Measurements from ENCODE around the gene BRD4. TPM values are rescaled to one million over a fixed set of nuclear protein-coding genes. Genes with fewer than 3 reads are reported as not detected.

Gene BRD4
- total and polyA plus RNA-seq, 10 of the 15 experiments (the other 5 are each of a cell fraction or from before 2014, with no cell fraction given), result 5.3 to 84.4 (median 11.8) TPM

GRCh38 chr19:15264061-15264932, 68.0 kb downstream of the BRD4 start:
- no peak overlapping the region for H3K9ac ChIP-seq (ENCODE audit: control insufficient read depth, insufficient read depth, low read length)
- WGBS (ENCODE audit: insufficient coverage, insufficient replicate concordance, low lambda C conversion rate, missing lambda C conversion rate), result 87% methylated on average over 28 of the region's 28 CpGs
- H3K27me3 ChIP-seq (replicated peaks in 1 of 2; ENCODE audit: control insufficient read depth in 2 of 2, insufficient read depth in 2 of 2, low read length in 1 of 2), result no peaks in the 10 kb centered on the region
- H3K4me3 ChIP-seq, result no peak overlapping the region
- peaks cover 40 to 61% of the 10 kb centered on the region in 2 experiments for H3K36me3 ChIP-seq (ENCODE audit: control insufficient read depth in 2 of 2, insufficient read depth in 2 of 2, low read length in 1 of 2)
- no peaks in the 10 kb centered on the region for H3K9me3 ChIP-seq (replicated peaks; ENCODE audit: control insufficient read depth, insufficient read depth, low read length)
- ATAC-seq (peak; percentile 83), FAIRE-seq (peak; percentile 62), DNase-seq (ENCODE audit: low read depth, low spot score) (no peak)
- no peak overlapping the region for H3K4me2 ChIP-seq (ENCODE audit: control insufficient read depth, insufficient read depth)
- H3K4me1 ChIP-seq (ENCODE audit: control insufficient read depth, insufficient read depth, low read length), result no peaks in the 10 kb centered on the region
- ChIA-PET POLR2A (no interaction called here), CTCF (interaction anchor here (1.0 to 1.8 kb wide), 3 partner anchors 155 to 293 kb away, joined by 3 to 6 read pairs (median 5); partner anchors contain the start of gene AKAP8L), RAD21 (ENCODE audit: unreplicated experiment) (interaction anchor here (0.9 to 1.0 kb wide), 2 partner anchors 116 to 155 kb away, joined by 4 to 5 read pairs; partner anchors contain the start of genes AKAP8 and AKAP8L), SMC1A (ENCODE audit: uncharacterized antibody, unreplicated experiment) (no interaction called here)
- BruUV-seq (replicated peaks), result no TSS peak
- intact Hi-C loops (cut with micrococcal nuclease; ENCODE audit: unreplicated experiment), result loop anchor here (1.0 to 5.0 kb wide), 2 partner anchors 113 to 292 kb away; partner anchors contain the start of gene AKAP8
- H3K27ac ChIP-seq (ENCODE audit: control insufficient read depth, insufficient read depth), result no peak overlapping the region
- 0 out of 2 replicates have a peak, but pooled peaks cover 2% of the 10 kb centered on the region for H3K79me2 ChIP-seq (ENCODE audit: control insufficient read depth, insufficient read depth, low read length)
- peaks cover 7% of the 10 kb centered on the region; the same call in 1 of the 2 replicates for H4K20me1 ChIP-seq (ENCODE audit: control insufficient read depth, insufficient read depth)
- in situ Hi-C loops (cut with MboI), result no loop called here
- H2AFZ ChIP-seq (ENCODE audit: control insufficient read depth, low read depth, low read length), result no peak overlapping the region
- TF ChIP-seq ZBTB33 (IDR thresholded peaks at IDR 0.05) (0 out of 2 replicates have a peak, but pooled peaks have one; percentile 45), IKZF1 (conservative IDR thresholded peaks at IDR 0.05) (0 out of 2 replicates have a peak, but pooled peaks have one; percentile 32), MLLT1 (IDR thresholded peaks at IDR 0.05) (0 out of 2 replicates have a peak, but pooled peaks have one; percentile 50), IKZF2 (IDR thresholded peaks at IDR 0.05) (no peak), CTCF (IDR thresholded peaks at IDR 0.05 in 2 of 3, conservative IDR thresholded peaks at IDR 0.05 in 1 of 3; ENCODE audit: control insufficient read depth in 2 of 3, extremely low read depth in 1 of 3, insufficient read depth in 1 of 3, low read depth in 3 of 3, low read length in 3 of 3) (peak; percentile 74 to 79 (median 78)), E2F8 (IDR thresholded peaks at IDR 0.05; ENCODE audit: low read depth, partially characterized antibody) (peak; percentile 84), POLR2A (IDR thresholded peaks at IDR 0.05; ENCODE audit: low read depth, low read length) (peak; percentile 8; the same call in 1 of the 2 replicates), ATF2 (IDR thresholded peaks at IDR 0.05; ENCODE audit: low read length) (no peak), YY1 (IDR thresholded peaks at IDR 0.05; ENCODE audit: low read depth, low read length) (peak; percentile 61; the same call in 1 of the 2 replicates), LARP7 (IDR thresholded peaks at IDR 0.05) (peak; percentile 17; the same call in 1 of the 2 replicates), SMARCA5 (IDR thresholded peaks at IDR 0.05) (0 out of 2 replicates have a peak, but pooled peaks have one; percentile 31)
